Forelimb muscle (tissue), 1 donor: ENCODE results near the gene ZMYM2. TPM values are rescaled to one million over a fixed set of nuclear protein-coding genes. Genes with fewer than 3 reads are reported as not detected.
"Not testable (repeated sequence)": the region's sequence is repeated elsewhere in the genome, so short reads cannot be mapped to it uniquely, and the experiment has no call there.

Source experiments
- DNase-seq: peaks from one replicate; pipeline ENCODE4 v3.0.0-alpha.2; 2013; ENCODE audit warnings: low read depth
- polyA plus RNA-seq: library from polyadenylated mRNA; unstranded; fragments of 120-200 nt; gene quantifications from one replicate; pipeline ENCODE4 v1.2.1, GENCODE V29; 2013; ENCODE audit not compliant: insufficient read length

Gene ZMYM2
- polyA plus RNA-seq, 1 donor, result 54.1 TPM

- no peak for DNase-seq
These were observed 24.0 kb downstream of the ZMYM2 start for GRCh38 chr13:19982447-19983043.

GRCh38 chr13:19984430-19985218, 26.1 kb downstream of the ZMYM2 start:
- DNase-seq, result no peak

- DNase-seq, result no peak
These were observed 26.7 kb downstream of the ZMYM2 start for GRCh38 chr13:19985219-19985556.

GRCh38 chr13:19991531-19991930, 33.0 kb downstream of the ZMYM2 start:
- DNase-seq, result no peak

- no peak for DNase-seq
These were observed 34.5 kb downstream of the ZMYM2 start for GRCh38 chr13:19993024-19993423.

GRCh38 chr13:19998960-19999359, 40.4 kb downstream of the ZMYM2 start:
- DNase-seq, result no peak

GRCh38 chr13:20000062-20000552, 41.6 kb downstream of the ZMYM2 start:
- DNase-seq, result no peak

GRCh38 chr13:20001366-20002190, 43.1 kb downstream of the ZMYM2 start:
- no peak for DNase-seq

- DNase-seq, result no peak
These were observed 44.3 kb downstream of the ZMYM2 start for GRCh38 chr13:20002787-20003186.

- DNase-seq, result no peak
These were observed 47.7 kb downstream of the ZMYM2 start for GRCh38 chr13:20006206-20006605.

GRCh38 chr13:20015763-20016162, 57.2 kb downstream of the ZMYM2 start:
- no peak for DNase-seq

GRCh38 chr13:20016649-20017364, 58.3 kb downstream of the ZMYM2 start:
- DNase-seq, result no peak

- DNase-seq, result no peak
These were observed 58.8 kb downstream of the ZMYM2 start for GRCh38 chr13:20017365-20017711.

GRCh38 chr13:20019043-20019442, 60.5 kb downstream of the ZMYM2 start:
- no peak for DNase-seq

- DNase-seq, result no peak
These were observed 66.2 kb downstream of the ZMYM2 start for GRCh38 chr13:20024702-20025101.

GRCh38 chr13:20028953-20029352, 70.4 kb downstream of the ZMYM2 start:
- DNase-seq, result no peak

- DNase-seq, result no peak
These were observed 75.0 kb downstream of the ZMYM2 start for GRCh38 chr13:20033486-20033885.

GRCh38 chr13:20035130-20035529, 76.6 kb downstream of the ZMYM2 start:
- no peak for DNase-seq

- DNase-seq, result no peak
These were observed 79.4 kb downstream of the ZMYM2 start for GRCh38 chr13:20037908-20038307.

GRCh38 chr13:20042603-20043002, 84.1 kb downstream of the ZMYM2 start:
- not testable (repeated sequence) for DNase-seq

GRCh38 chr13:20043207-20043925, 84.8 kb downstream of the ZMYM2 start:
- DNase-seq, result no peak
